Measurements from ENCODE around the gene FGF14. TPM values are rescaled to one million over a fixed set of nuclear protein-coding genes. Genes with fewer than 3 reads are reported as not detected.

The FGF14 gene
- total and polyA plus RNA-seq, 2 donors (not counting 3 experiments of a cell fraction or from before 2014, with no cell fraction given), result not detected

- dilution Hi-C loops (cut with MboI; ENCODE audit: extremely low pct_ligation_motif_present, low sequenced_read_pairs) (no loop called here), intact Hi-C loops (cut with micrococcal nuclease) (no loop called here)
- no peak for DNase-seq (ENCODE audit: low read depth, low spot score)
- Histone ChIP-seq H3K9me1 (replicated peaks; ENCODE audit: control insufficient read depth, extremely low read depth, insufficient read depth, low read length) (no peaks in the 10 kb centered on the region), H3K4me1 (ENCODE audit: control insufficient read depth, extremely low read depth, insufficient read depth, low read length) (no peaks in the 10 kb centered on the region), H3K4me2 (ENCODE audit: insufficient read depth, low read length) (no peak overlapping the region), H3K27me3 (ENCODE audit: control insufficient read depth in 2 of 2, insufficient read depth in 2 of 2, low read length in 2 of 2) (no peaks in the 10 kb centered on the region), H2AFZ (ENCODE audit: low read depth, low read length) (no peak overlapping the region), H3K27ac (ENCODE audit: insufficient read depth, low read depth, low read length) (no peak overlapping the region), H3K36me3 (ENCODE audit: control insufficient read depth in 2 of 2, extremely low read depth in 1 of 2, insufficient read depth in 2 of 2, low read length in 2 of 2) (no peaks in the 10 kb centered on the region), H3K79me2 (ENCODE audit: control insufficient read depth, insufficient read depth, low read length) (no peaks in the 10 kb centered on the region), H3K9ac (replicated peaks; ENCODE audit: extremely low read depth, insufficient read depth, low read length) (no peak overlapping the region), H3K4me3 (replicated peaks in 1 of 3; ENCODE audit: insufficient read depth in 1 of 3, low read depth in 1 of 3, low read length in 3 of 3) (no peak overlapping the region), H4K20me1 (replicated peaks; ENCODE audit: control insufficient read depth, extremely low read depth, insufficient read depth, low read length) (no peaks in the 10 kb centered on the region), H3K9me3 (replicated peaks; ENCODE audit: control insufficient read depth, insufficient read depth, low read length) (no peaks in the 10 kb centered on the region)
- ChIA-PET CTCF (no interaction called here), POLR2A (no interaction called here)
- FAIRE-seq, result no peak
- TF ChIP-seq POLR2AphosphoS5 (IDR thresholded peaks at IDR 0.05; ENCODE audit: insufficient read depth, low read depth, low read length) (no peak), EZH2 (IDR thresholded peaks at IDR 0.05; ENCODE audit: borderline replicate concordance, low read depth, low read length, severe bottlenecking) (no peak), JUN (IDR thresholded peaks at IDR 0.05; ENCODE audit: borderline replicate concordance, insufficient read depth, insufficient read length, low read depth) (no peak), GATA2 (IDR thresholded peaks at IDR 0.05; ENCODE audit: insufficient read depth, insufficient read length, low read depth, low read length) (no peak), CTCF (IDR thresholded peaks at IDR 0.05; ENCODE audit: extremely low read depth in 1 of 2, insufficient read depth in 1 of 2, low read depth in 1 of 2, low read length in 2 of 2) (no peak), FOS (IDR thresholded peaks at IDR 0.05; ENCODE audit: borderline replicate concordance, insufficient read depth, low read length) (no peak), POLR2A (IDR thresholded peaks at IDR 0.05; ENCODE audit: low read depth, low read length) (no peak)
- BruUV-seq (replicated peaks), result no TSS peak
Observed at GRCh38 chr13:102310691-102311418, 91.0 kb downstream of the FGF14 start.
